Activated T-cell treated with anti-CD3 and anti-CD28 coated beads for 24 hours (primary cell): ENCODE data around the gene NSMCE1.

Experiments
- DNase-seq: peaks from one replicate; pipeline ENCODE4 v3.0.0-alpha.2; 2020; ENCODE audit warnings: low read depth

Gene NSMCE1

DNA sequence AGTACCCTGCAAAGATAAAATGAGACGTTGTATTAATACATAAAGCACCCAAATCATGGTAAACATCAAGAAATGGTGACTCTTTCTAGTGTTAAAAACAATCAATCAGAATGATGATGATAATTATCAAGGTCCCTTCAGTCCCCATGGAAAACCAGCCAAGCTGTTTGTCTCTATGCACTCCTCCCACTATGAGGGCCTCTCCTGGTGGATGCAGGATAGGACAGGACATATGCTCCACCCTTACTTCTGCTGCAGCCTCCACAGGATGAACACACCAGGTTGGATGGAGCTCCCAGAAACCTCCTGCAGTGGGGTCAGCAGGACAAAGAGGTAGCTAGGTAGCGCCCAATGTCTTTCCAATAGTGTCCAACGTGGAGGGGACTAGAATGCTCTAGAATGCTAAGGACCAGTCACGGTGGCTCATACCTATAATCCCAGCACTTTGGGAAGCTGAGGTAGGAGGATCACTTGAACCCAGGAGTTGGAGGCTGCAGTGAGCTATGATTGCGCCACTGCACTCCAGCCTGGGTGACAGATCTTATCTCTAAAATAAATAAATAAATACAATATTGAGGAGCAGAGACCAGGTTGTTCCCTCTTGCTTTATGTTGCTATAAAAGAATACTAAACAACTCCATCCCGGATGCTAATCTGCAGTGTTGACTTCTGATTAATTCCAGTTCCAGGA lies 75.1 kb downstream of the NSMCE1 start:
- no peak for DNase-seq

DNA sequence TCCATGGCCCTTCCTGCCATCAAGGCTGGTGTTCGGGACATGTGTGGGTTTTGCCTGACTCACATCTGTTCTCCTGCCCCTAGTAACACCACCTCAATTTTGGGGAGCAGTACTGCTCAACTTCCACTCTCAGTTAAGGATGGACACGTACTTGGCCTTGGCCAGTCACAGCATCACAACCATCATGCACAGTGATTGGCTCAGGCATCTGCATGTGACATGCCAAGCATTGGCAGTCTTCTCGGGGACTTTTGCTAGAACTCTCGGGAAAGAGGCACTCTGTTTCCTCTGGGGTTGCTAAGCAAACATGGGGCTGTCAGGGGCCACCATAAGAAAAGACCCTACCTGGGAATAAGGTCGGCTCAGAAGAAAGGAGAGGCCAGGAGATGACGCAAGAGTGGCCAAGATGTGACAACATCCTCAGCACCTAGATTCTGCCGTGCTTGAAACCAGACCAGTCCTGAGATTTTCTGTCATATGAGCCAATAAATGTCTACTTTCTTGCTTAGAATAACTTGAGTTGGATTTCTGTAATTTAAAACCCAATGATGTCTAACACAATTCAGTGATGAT lies 77.1 kb downstream of the NSMCE1 start:
- no peak for DNase-seq

DNA sequence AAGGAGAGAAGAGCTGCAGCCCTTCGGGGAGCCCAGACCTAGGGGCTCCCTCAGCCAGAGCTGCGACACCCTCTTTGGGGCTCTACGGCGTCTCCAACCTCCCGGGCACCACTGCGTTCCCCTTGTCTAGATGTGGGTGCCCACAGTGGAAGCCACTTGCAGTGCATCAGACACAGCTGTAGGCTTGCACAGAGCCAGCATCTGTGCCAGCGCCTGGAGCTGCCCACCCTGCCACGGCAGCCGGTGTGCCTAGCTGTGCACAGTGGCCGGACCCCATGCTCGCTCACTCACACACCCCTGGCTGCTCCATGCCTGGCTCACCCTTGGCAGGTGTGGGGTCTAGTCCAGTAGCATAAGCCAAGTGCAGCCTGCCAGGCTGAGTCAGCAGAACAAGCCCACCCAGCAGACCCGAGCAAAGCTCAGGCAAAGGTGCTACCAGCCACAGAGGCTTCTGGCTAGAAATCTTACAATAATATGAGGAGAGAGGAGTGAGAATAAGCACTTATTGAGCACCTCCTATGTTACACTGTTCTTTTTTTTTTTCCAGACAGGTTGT lies 78.2 kb downstream of the NSMCE1 start:
- no peak for DNase-seq

DNA sequence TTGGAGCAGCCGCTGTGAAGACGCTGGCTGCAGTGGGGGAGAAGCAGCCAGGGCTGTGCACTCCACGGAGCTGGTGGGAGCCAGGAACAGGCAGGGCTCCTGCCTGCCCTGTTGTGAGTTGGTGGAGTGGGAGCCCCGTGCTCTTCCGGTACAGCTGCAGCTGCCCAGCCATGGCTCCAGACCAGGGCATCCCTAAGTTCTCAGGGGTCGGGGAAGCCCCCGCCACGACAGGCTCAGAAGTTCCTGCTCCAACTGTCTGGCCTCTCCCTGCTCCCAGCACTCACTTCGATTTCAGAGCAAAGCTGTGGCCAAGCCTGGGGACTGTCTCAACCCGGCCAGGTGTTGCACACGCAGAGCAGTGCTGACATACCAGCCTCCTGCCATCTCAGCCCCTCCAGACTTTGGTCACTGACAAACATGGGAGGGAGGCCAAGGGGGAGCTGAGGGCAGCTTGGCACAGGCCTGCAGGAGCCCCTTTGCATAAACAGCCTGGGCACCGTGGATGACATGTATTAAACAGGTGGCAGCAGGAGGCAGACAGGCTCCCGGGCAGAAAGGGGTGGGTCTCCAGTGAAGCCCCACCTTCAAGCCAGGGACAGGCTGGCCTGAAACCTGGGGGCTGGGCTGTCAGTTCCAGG lies 79.1 kb downstream of the NSMCE1 start:
- no peak for DNase-seq

GRCh38 chr16:27188633-27189032 lies 79.9 kb downstream of the NSMCE1 start:
- no peak for DNase-seq

DNA sequence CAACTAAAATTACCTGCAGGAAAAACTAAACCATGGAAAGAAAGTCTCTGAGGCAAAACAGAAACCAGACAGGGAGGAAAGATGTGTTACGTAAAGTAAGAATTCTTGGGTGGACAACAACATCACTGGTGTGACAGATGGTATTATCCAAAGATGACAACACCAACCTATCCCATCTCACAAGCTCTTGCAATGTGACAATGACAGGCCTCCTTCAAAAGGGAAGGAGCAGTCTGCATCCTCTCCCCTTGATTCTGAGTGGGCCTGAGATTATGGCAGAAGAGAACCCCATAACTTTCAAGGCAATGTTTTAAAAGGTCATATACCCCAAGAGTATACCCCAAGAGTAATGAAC lies 82.8 kb downstream of the NSMCE1 start:
- no peak for DNase-seq

DNA sequence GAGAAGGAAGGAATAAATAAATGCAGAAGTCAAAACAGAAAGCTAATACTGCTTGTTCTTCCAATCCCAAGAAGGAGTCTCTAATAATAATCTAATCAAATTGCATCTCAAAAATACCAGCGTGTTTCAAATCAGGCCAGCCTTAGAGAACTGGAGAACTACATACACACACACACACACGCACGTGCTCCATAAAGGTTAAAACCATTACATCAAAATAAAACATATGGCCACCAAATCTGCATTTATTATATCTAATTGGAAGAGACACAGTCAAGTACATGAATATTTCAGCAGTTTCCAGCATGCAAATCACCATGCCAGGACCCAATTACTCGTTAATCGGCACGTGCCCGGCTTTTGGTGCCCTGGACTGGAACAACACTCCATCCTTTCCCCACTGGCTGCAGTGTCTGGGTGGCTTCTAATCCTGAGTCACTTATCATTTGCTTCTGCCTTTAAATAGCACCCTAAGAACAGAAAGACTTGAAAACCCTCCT lies 85.6 kb downstream of the NSMCE1 start:
- DNase-seq, result no peak

DNA sequence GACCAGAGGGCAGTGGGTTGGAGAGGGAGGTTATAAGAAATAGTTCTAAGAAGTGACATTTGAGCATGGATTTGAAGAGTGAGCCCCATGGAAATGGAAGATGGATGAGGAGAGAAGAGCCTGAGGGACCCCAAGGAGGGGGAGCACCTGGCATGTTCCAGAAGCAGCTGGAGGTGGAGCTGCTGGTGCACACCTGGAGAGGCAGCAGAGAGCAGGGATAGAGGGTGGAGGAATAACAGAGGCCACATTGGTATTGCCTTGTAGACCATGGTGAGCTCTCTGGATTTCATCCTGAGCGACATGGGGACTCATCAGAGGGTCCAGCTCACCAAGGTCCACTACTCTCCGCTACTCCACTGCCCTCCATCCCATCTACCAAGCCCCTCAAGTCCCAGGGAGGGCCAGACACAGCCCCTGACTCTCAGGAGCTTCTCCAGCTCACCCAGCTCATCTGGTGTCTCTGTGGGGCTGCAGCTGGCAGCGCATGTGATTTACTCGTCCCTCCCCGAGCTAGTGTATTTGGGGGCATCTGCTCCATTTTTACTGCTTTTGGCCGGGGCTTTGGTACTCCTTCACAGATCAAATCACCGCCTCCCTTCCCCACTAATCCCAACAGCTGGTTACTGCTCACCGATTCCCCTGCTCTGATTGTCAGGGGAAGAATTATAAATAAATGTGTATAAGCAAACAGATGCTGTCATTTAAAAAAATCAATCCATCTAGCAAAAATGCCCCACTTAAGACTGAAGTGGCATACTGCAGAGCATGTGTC lies 87.4 kb downstream of the NSMCE1 start:
- no peak for DNase-seq

GRCh38 chr16:27179500-27180072 lies 89.0 kb downstream of the NSMCE1 start:
- peak; percentile 72 for DNase-seq

GRCh38 chr16:27177031-27177774 lies 91.4 kb downstream of the NSMCE1 start:
- DNase-seq, result no peak

GRCh38 chr16:27175888-27176287 lies 92.7 kb downstream of the NSMCE1 start:
- no peak for DNase-seq
